ENCODE results near the gene FBLN2.

DNA sequence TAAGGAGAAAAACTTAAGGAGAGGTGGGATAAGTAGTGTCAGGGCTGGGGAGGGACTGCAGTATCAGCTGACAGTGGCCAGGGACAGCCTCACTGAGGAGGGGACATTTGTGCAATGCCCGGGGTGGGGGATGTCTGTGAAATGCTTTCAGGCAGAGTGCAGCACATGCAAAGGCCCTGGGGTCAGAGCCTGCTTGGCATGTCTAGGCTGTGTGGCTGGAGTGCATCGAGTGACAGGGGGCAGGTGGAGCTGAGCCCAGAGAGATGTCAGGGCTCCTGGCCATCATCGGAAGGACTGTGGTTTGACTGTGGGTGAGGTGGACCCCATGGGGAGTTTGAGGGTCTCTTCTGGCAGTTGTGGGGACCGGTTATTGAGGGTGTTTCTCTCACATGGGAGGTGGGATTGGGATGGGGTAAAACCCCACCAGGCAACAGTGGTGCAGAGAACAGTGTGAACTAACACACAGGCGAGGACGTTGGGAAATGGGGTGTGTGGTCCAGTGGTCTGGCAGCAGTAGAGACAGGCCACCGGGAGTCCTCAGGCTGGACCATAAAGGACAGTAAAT is 61.2 kb downstream of the FBLN2 start:
- TF ChIP-seq, protein P1, sequence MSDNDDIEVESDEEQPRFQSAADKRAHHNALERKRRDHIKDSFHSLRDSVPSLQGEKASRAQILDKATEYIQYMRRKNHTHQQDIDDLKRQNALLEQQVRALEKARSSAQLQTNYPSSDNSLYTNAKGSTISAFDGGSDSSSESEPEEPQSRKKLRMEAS (IDR thresholded peaks at IDR 0.05) = no peak
- TF ChIP-seq TCF7L2 (IDR thresholded peaks at IDR 0.05; ENCODE audit: borderline replicate concordance, extremely low read depth, insufficient read depth, insufficient read length) = no peak
- no peak for TF ChIP-seq FOSL1 (IDR thresholded peaks at IDR 0.05; ENCODE audit: low read depth)

All from HCT116 (cell line).